Measurements from ENCODE around the gene PPIL1. TPM values are rescaled to one million over a fixed set of nuclear protein-coding genes. Genes with fewer than 3 reads are reported as not detected.

Gene PPIL1
- polyA plus RNA-seq = 10 to 100 TPM; 10.8 to 18.1 (median 15.1) TPM

- H3K27ac Mint-ChIP-seq = peak within 1 kb of the TSS; percentile 94 to 99 (median 98)
- H3K27me3 Mint-ChIP-seq (ENCODE audit: low read depth in 3 of 3) = peaks cover 0 to 6% (median 5%) of the 10 kb centered on the region in 3 donors
- H3K36me3 Mint-ChIP-seq = peaks cover 0 to 6% (median 6%) of the 10 kb centered on the region in 3 donors
- H3K4me3 Mint-ChIP-seq = peak within 1 kb of the TSS; percentile 97 to 99 (median 99)
- peaks cover 28 to 31% of the 10 kb centered on the region in 2 donors for H3K4me1 Mint-ChIP-seq
- no peaks in the 10 kb centered on the region for H3K9me3 Mint-ChIP-seq
- DNase-seq = peak; percentile 86 to 90 (median 89)
These were observed at the start of gene PPIL1 for GRCh38 chr6:36874443-36875249. Gene PPIL1, minus strand, starts transcription at chr6:36874803. Its CDS starts 31 bp downstream, at chr6:36874772.

GRCh38 chr6:36924131-36924530 is 49.5 kb upstream of the PPIL1 start:
- no peak overlapping the region for H3K4me3 Mint-ChIP-seq
- peaks cover 0 to 6% (median 0%) of the 10 kb centered on the region in 3 donors for H3K27me3 Mint-ChIP-seq (ENCODE audit: low read depth in 3 of 3)
- peaks cover 11 to 42% (median 13%) of the 10 kb centered on the region in 3 donors for H3K36me3 Mint-ChIP-seq
- H3K4me1 Mint-ChIP-seq = no peaks in the 10 kb centered on the region
- no peaks in the 10 kb centered on the region for H3K9me3 Mint-ChIP-seq
- DNase-seq = no peak
- H3K27ac Mint-ChIP-seq = no peak overlapping the region

- Mint-ChIP-seq H3K4me3 (no peak overlapping the region), H3K36me3 (peaks cover 16 to 52% (median 19%) of the 10 kb centered on the region in 3 donors), H3K4me1 (no peaks in the 10 kb centered on the region), H3K9me3 (no peaks in the 10 kb centered on the region), H3K27ac (no peak overlapping the region), H3K27me3 (ENCODE audit: low read depth in 3 of 3) (peaks cover 0 to 6% (median 0%) of the 10 kb centered on the region in 3 donors)
- no peak for DNase-seq
These were observed 45.9 kb upstream of the PPIL1 start for GRCh38 chr6:36920546-36920945.

GRCh38 chr6:36920049-36920448 is 45.4 kb upstream of the PPIL1 start:
- Mint-ChIP-seq H3K27me3 (ENCODE audit: low read depth in 3 of 3) (peaks cover 0 to 6% (median 0%) of the 10 kb centered on the region in 3 donors), H3K4me1 (no peaks in the 10 kb centered on the region), H3K9me3 (no peaks in the 10 kb centered on the region), H3K36me3 (peaks cover 16 to 55% (median 22%) of the 10 kb centered on the region in 3 donors), H3K4me3 (no peak overlapping the region), H3K27ac (no peak overlapping the region)
- DNase-seq = no peak

- H3K4me3 Mint-ChIP-seq = no peak overlapping the region
- H3K9me3 Mint-ChIP-seq = no peaks in the 10 kb centered on the region
- H3K4me1 Mint-ChIP-seq = peaks cover 6 to 9% of the 10 kb centered on the region in 2 donors
- H3K27me3 Mint-ChIP-seq (ENCODE audit: low read depth in 3 of 3) = peaks cover 0 to 3% (median 2%) of the 10 kb centered on the region in 3 donors
- no peak overlapping the region for H3K27ac Mint-ChIP-seq
- H3K36me3 Mint-ChIP-seq = peaks cover 13 to 43% (median 16%) of the 10 kb centered on the region in 3 donors
- DNase-seq = no peak
These were observed 43.1 kb upstream of the PPIL1 start for GRCh38 chr6:36917541-36918193.

GRCh38 chr6:36916126-36916525 is 41.5 kb upstream of the PPIL1 start:
- peaks cover 13 to 37% (median 16%) of the 10 kb centered on the region in 3 donors for H3K36me3 Mint-ChIP-seq
- H3K4me1 Mint-ChIP-seq = peaks cover 19 to 23% of the 10 kb centered on the region in 2 donors
- peak overlapping the region in 3 of 6 donors; percentile 2 to 58 (median 33) for H3K27ac Mint-ChIP-seq
- H3K9me3 Mint-ChIP-seq = no peaks in the 10 kb centered on the region
- DNase-seq = no peak
- H3K27me3 Mint-ChIP-seq (ENCODE audit: low read depth in 3 of 3) = peaks cover 0 to 3% (median 2%) of the 10 kb centered on the region in 3 donors
- no peak overlapping the region for H3K4me3 Mint-ChIP-seq

- H3K4me3 Mint-ChIP-seq = no peak overlapping the region
- peaks cover 19 to 23% of the 10 kb centered on the region in 2 donors for H3K4me1 Mint-ChIP-seq
- peak overlapping the region in 1 of 6 donors; percentile 2 for H3K27ac Mint-ChIP-seq
- peaks cover 13 to 33% (median 16%) of the 10 kb centered on the region in 3 donors for H3K36me3 Mint-ChIP-seq
- DNase-seq = no peak
- H3K27me3 Mint-ChIP-seq (ENCODE audit: low read depth in 3 of 3) = peaks cover 0 to 3% (median 2%) of the 10 kb centered on the region in 3 donors
- no peaks in the 10 kb centered on the region for H3K9me3 Mint-ChIP-seq
These were observed 41.0 kb upstream of the PPIL1 start for GRCh38 chr6:36915599-36915998.

GRCh38 chr6:36914227-36914794 is 39.7 kb upstream of the PPIL1 start:
- H3K27ac Mint-ChIP-seq = peak overlapping the region in 2 of 6 donors; percentile 16 to 64
- H3K27me3 Mint-ChIP-seq (ENCODE audit: low read depth in 3 of 3) = peaks cover 0 to 2% (median 0%) of the 10 kb centered on the region in 3 donors
- peaks cover 19 to 23% of the 10 kb centered on the region in 2 donors for H3K4me1 Mint-ChIP-seq
- peaks cover 6 to 23% (median 11%) of the 10 kb centered on the region in 3 donors for H3K36me3 Mint-ChIP-seq
- H3K4me3 Mint-ChIP-seq = no peak overlapping the region
- H3K9me3 Mint-ChIP-seq = no peaks in the 10 kb centered on the region
- no peak for DNase-seq

- H3K27me3 Mint-ChIP-seq (ENCODE audit: low read depth in 3 of 3) = peaks cover 0 to 2% (median 0%) of the 10 kb centered on the region in 3 donors
- peak overlapping the region in 3 of 5 donors; percentile 67 to 82 (median 73) for H3K4me3 Mint-ChIP-seq
- H3K4me1 Mint-ChIP-seq = peaks cover 19 to 23% of the 10 kb centered on the region in 2 donors
- DNase-seq = no peak
- no peaks in the 10 kb centered on the region for H3K9me3 Mint-ChIP-seq
- H3K36me3 Mint-ChIP-seq = peaks cover 5 to 24% (median 16%) of the 10 kb centered on the region in 3 donors
- peak overlapping the region; percentile 35 to 92 (median 88) for H3K27ac Mint-ChIP-seq
These were observed 38.5 kb upstream of the PPIL1 start for GRCh38 chr6:36913082-36913481.

- Mint-ChIP-seq H3K27ac (peak overlapping the region; percentile 35 to 92 (median 88)), H3K36me3 (peaks cover 8 to 29% (median 18%) of the 10 kb centered on the region in 3 donors), H3K4me1 (peaks cover 19 to 23% of the 10 kb centered on the region in 2 donors), H3K9me3 (no peaks in the 10 kb centered on the region), H3K4me3 (peak overlapping the region; percentile 61 to 82 (median 73)), H3K27me3 (ENCODE audit: low read depth in 3 of 3) (peaks cover 0 to 2% (median 0%) of the 10 kb centered on the region in 3 donors)
- peak; percentile 7 to 37 (median 16) for DNase-seq
These were observed 38.0 kb upstream of the PPIL1 start for GRCh38 chr6:36912586-36912985.

- peak overlapping the region; percentile 61 to 82 (median 73) for H3K4me3 Mint-ChIP-seq
- H3K36me3 Mint-ChIP-seq = peaks cover 13 to 27% (median 18%) of the 10 kb centered on the region in 3 donors
- peak overlapping the region; percentile 35 to 92 (median 88) for H3K27ac Mint-ChIP-seq
- H3K9me3 Mint-ChIP-seq = no peaks in the 10 kb centered on the region
- peak in 2 of 3 donors; percentile 10 to 20 for DNase-seq
- peaks cover 19 to 23% of the 10 kb centered on the region in 2 donors for H3K4me1 Mint-ChIP-seq
- peaks cover 0 to 2% (median 0%) of the 10 kb centered on the region in 3 donors for H3K27me3 Mint-ChIP-seq (ENCODE audit: low read depth in 3 of 3)
These were observed 37.4 kb upstream of the PPIL1 start for GRCh38 chr6:36912030-36912454.

GRCh38 chr6:36908747-36909146 is 34.1 kb upstream of the PPIL1 start:
- Mint-ChIP-seq H3K27ac (peak overlapping the region in 1 of 6 donors; percentile 45), H3K9me3 (no peaks in the 10 kb centered on the region), H3K36me3 (peaks cover 21 to 29% (median 26%) of the 10 kb centered on the region in 3 donors), H3K4me3 (no peak overlapping the region), H3K27me3 (ENCODE audit: low read depth in 3 of 3) (no peaks in the 10 kb centered on the region), H3K4me1 (peaks cover 19 to 23% of the 10 kb centered on the region in 2 donors)
- DNase-seq = no peak

GRCh38 chr6:36907781-36908180 is 33.2 kb upstream of the PPIL1 start:
- H3K4me3 Mint-ChIP-seq = no peak overlapping the region
- no peak for DNase-seq
- peak overlapping the region in 1 of 6 donors; percentile 76 for H3K27ac Mint-ChIP-seq
- peaks cover 23 to 33% (median 29%) of the 10 kb centered on the region in 3 donors for H3K36me3 Mint-ChIP-seq
- peaks cover 14 to 15% of the 10 kb centered on the region in 2 donors for H3K4me1 Mint-ChIP-seq
- no peaks in the 10 kb centered on the region for H3K9me3 Mint-ChIP-seq
- no peaks in the 10 kb centered on the region for H3K27me3 Mint-ChIP-seq (ENCODE audit: low read depth in 3 of 3)

Data from immature natural killer cell (primary cell).